Natural killer cell treated with Interleukin-12 subunit alpha and Interleukin-12 subunit beta and Interleukin-15 and Interleukin-18, amount 100 ng/mL, for 72 hours (primary cell): ENCODE measurements around the gene DPP10. TPM values are rescaled to one million over a fixed set of nuclear protein-coding genes. Genes with fewer than 3 reads are reported as not detected.

Experiments
- ATAC-seq, 2 donors: fragments of 150-1000 bp; cut with Tn5 transposase in 1 of 2; sonication (Bioruptor Pico), chemical (Tn5 transposase) in 1 of 2; 2 replicates each; pipeline ENCODE4 v1.10.0; 2021
- DNase-seq: peaks from one replicate; pipeline ENCODE4 v3.0.0; 2022; ENCODE audit warnings: low spot score
- H3K27ac Mint-ChIP-seq, 2 donors: 1 replicate in 1 of 2; 2 replicates in 1 of 2; pipeline ENCODE4 v1.8.0; 2022; ENCODE audit warnings: mixed read lengths in 2 of 2, mild to moderate bottlenecking in 1 of 2, moderate library complexity in 1 of 2
- H3K27me3 Mint-ChIP-seq, 2 donors: 1 replicate in 1 of 2; 2 replicates in 1 of 2; pipeline ENCODE4 v1.8.0; 2022; ENCODE audit warnings: mixed read lengths in 2 of 2
- H3K36me3 Mint-ChIP-seq: one replicate; pipeline ENCODE4 v1.8.0; 2022; ENCODE audit warnings: mixed read lengths
- H3K4me1 Mint-ChIP-seq, 2 donors: 1 replicate in 1 of 2; 2 replicates in 1 of 2; pipeline ENCODE4 v1.8.0; 2022; ENCODE audit warnings: low read depth in 2 of 2, mixed read lengths in 2 of 2, mild to moderate bottlenecking in 1 of 2
- H3K4me3 Mint-ChIP-seq: one replicate; pipeline ENCODE4 v1.8.0; 2022; ENCODE audit warnings: mixed read lengths
- H3K9me3 Mint-ChIP-seq: 2 replicates; pipeline ENCODE4 v1.8.0; 2022; ENCODE audit warnings: mixed read lengths
- total RNA-seq, 2 donors: library from RNA; stranded (reverse); gene quantifications; one replicate each; pipeline ENCODE4 v1.2.3, GENCODE V29; 2022

DPP10 gene
- total RNA-seq, 2 donors from 2014 or later: not detected

DNA sequence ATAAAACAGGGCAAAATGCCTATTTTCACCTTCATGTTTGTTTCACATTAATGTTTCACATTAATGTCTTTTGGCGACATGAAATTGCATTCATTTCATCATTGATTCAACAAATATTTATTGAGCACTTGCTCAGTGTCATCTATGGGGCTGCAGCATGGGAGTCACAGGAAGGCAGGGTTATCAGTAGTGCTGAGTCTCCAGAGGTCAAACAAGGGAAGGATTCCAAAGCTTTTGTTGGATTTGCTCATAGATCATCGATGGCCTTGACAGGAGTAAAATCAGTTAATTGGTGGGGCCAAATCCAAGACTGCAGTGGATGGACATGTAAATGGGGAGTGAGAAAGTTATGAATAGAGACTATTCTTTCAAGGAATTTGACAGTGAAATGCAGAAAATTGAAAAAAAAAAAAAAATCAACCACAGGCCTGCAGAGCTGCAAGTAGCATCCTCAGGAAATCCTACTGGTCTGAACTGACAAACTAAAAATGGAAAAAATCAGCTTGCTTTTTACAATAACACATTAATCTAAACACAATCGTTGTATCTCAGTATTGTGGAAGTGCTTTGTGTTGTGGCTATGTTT lies 1290.8 kb downstream of the DPP10 start:
- Mint-ChIP-seq H3K36me3 (peaks cover 19% of the 10 kb centered on the region), H3K27ac (no peak overlapping the region), H3K4me3 (no peak overlapping the region), H3K4me1 (no peaks in the 10 kb centered on the region), H3K9me3 (peaks cover 27% of the 10 kb centered on the region), H3K27me3 (no peaks in the 10 kb centered on the region)
- ATAC-seq (no peak), DNase-seq (no peak)

DNA sequence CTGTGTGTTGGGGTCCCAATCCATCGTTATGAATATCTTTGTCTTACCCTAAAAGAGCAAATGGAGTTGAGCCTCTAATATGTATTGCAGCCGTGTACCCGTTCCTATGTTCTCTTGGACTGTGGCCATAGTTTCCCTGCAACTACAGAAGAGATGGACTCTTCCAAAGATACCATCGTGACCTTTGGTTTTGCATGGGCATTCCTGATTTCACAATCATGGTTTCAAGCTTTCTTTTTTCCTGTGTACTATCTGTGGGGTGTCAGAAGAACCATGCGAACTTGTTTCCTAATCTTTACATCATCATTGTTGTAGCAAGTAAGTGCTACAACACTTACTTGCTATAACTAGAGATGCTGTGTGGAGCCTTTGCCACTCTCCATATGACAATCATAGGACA lies 1295.7 kb downstream of the DPP10 start:
- H3K27me3 Mint-ChIP-seq: no peaks in the 10 kb centered on the region
- no peaks in the 10 kb centered on the region for H3K4me1 Mint-ChIP-seq
- no peak overlapping the region for H3K4me3 Mint-ChIP-seq
- ATAC-seq (no peak), DNase-seq (no peak)
- peaks cover 11% of the 10 kb centered on the region for H3K36me3 Mint-ChIP-seq
- peaks cover 16% of the 10 kb centered on the region for H3K9me3 Mint-ChIP-seq
- H3K27ac Mint-ChIP-seq: no peak overlapping the region

DNA sequence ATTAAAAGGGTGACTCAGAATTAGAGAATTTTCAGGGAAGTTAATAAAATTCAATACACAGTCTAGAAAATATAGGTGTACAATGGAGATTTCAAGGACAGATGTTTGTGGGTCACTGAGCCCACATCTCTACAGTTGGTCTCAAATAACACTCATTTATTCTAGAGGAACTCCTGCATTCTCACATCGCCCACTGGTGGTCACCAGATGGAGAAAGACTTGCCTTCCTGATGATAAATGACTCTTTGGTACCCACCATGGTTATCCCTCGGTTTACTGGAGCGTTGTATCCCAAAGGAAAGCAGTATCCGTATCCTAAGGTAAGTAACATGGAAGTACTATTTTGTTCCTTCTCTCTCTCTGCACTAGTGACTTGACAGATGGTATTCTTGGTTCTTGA lies 1297.1 kb downstream of the DPP10 start:
- no peaks in the 10 kb centered on the region for H3K27me3 Mint-ChIP-seq
- H3K9me3 Mint-ChIP-seq: peaks cover 13% of the 10 kb centered on the region
- H3K27ac Mint-ChIP-seq: no peak overlapping the region
- no peak overlapping the region for H3K4me3 Mint-ChIP-seq
- H3K36me3 Mint-ChIP-seq: peaks cover 6% of the 10 kb centered on the region
- no peaks in the 10 kb centered on the region for H3K4me1 Mint-ChIP-seq
- no peak for ATAC-seq
- no peak for DNase-seq

DNA sequence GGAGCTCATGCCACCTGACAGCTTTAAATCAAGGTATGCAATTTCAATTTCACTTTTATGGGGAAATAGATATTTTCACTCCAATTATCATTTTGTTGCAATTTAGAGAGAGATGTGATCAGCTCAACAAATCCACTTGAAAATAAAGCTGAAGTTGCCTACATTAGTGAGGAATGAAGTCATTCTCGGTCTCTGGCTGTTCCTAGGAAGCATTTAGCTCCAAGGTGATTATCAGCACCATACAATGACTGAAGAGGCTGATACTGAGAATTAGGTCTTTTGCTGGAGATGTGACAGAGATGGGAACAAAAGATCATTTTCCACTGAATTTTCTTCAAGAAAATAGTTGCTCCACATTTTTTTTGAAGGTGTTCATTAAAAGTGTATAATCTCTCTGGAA lies 1303.7 kb downstream of the DPP10 start:
- no peaks in the 10 kb centered on the region for H3K36me3 Mint-ChIP-seq
- no peak overlapping the region for H3K27ac Mint-ChIP-seq
- peaks cover 4% of the 10 kb centered on the region for H3K9me3 Mint-ChIP-seq
- ATAC-seq: no peak
- H3K4me3 Mint-ChIP-seq: no peak overlapping the region
- H3K27me3 Mint-ChIP-seq: no peaks in the 10 kb centered on the region
- DNase-seq: no peak
- no peaks in the 10 kb centered on the region for H3K4me1 Mint-ChIP-seq

DNA sequence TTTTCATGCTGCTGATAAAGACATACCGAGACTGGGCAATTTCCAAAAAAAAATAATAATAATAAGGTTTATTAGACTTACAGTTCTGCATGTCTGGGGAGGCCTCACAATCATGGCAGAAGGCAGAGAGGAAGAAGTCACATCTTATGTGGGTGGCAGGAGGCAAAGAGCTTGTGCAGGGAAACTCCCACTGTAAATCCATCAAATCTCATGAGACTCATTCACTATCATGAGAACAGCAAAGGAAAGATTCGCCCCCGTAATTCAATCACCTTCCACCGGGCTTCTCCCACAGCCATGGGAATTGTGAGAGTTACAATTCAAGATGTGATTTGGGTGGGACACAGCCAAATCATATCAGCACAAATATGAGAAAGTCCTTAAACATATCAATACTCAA lies 1314.8 kb downstream of the DPP10 start:
- Mint-ChIP-seq H3K27ac (no peak overlapping the region), H3K4me3 (no peak overlapping the region), H3K27me3 (no peaks in the 10 kb centered on the region), H3K4me1 (no peaks in the 10 kb centered on the region), H3K9me3 (peaks cover 9% of the 10 kb centered on the region), H3K36me3 (no peaks in the 10 kb centered on the region)
- ATAC-seq (no peak), DNase-seq (no peak)

DNA sequence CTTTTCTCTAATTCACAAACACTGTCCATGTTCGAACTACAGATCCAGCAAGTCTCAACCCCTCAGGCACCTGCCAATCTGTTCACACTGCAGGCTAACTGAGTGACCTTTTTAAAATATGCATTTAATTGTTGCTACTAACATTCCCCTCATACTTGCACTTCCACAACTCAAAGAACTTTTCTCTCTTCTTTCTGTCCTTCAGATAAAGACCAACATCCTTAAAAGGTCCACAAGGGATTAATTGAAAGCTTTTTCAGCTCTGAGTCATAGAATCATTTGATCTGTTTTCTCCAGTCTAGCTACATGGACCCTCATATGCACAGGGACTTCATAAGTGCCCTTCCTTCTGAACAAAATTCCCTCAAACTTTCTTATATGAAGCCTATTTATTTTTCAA lies 1321.2 kb downstream of the DPP10 start:
- Mint-ChIP-seq H3K27ac (no peak overlapping the region), H3K9me3 (peaks cover 13% of the 10 kb centered on the region), H3K27me3 (no peaks in the 10 kb centered on the region), H3K36me3 (no peaks in the 10 kb centered on the region), H3K4me1 (no peaks in the 10 kb centered on the region), H3K4me3 (no peak overlapping the region)
- ATAC-seq (no peak), DNase-seq (no peak)

DNA sequence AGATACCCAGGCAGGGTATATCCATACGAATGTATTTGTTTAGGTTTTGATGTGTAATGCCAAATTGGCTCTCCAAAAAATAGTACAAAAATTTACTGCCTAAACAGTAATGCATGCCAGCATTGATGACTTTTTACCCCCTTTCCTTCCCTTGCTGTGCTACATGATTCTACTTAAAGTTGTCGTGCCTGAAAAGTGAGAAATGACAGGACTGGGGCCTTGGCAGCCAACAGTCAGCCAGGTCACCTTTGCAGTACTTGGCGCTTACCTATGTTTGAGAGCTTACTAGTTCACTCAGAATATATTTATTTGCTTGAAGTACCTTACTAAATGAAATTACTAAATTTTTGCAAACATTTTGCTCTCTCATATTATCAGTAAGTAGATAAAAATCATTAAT lies 1329.1 kb downstream of the DPP10 start:
- Mint-ChIP-seq H3K27me3 (no peaks in the 10 kb centered on the region), H3K4me1 (no peaks in the 10 kb centered on the region), H3K4me3 (no peak overlapping the region), H3K36me3 (no peaks in the 10 kb centered on the region), H3K9me3 (peaks cover 3% of the 10 kb centered on the region), H3K27ac (no peak overlapping the region)
- ATAC-seq: no peak
- no peak for DNase-seq

DNA sequence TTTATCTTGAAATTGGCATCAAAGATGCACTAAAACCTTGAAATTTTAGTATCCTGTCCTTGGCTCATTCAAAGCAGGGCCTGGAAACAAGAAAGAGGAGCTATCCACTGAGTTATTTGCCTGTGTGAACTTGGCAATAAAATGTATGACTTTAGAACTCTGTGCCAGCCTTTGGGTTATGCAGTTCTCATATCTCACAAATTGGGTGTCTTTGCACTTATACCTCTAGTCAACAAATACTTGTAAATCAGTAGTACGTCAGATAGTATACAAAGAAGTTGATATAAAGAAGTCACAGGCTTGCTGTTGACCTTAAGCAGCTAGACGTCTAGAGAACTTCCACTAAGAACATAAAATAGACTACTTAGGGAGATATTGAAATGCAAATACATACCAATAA lies 1331.9 kb downstream of the DPP10 start:
- no peak for ATAC-seq
- Mint-ChIP-seq H3K27ac (no peak overlapping the region), H3K9me3 (peaks cover 9% of the 10 kb centered on the region), H3K27me3 (no peaks in the 10 kb centered on the region), H3K36me3 (no peaks in the 10 kb centered on the region), H3K4me3 (no peak overlapping the region), H3K4me1 (no peaks in the 10 kb centered on the region)
- no peak for DNase-seq

DNA sequence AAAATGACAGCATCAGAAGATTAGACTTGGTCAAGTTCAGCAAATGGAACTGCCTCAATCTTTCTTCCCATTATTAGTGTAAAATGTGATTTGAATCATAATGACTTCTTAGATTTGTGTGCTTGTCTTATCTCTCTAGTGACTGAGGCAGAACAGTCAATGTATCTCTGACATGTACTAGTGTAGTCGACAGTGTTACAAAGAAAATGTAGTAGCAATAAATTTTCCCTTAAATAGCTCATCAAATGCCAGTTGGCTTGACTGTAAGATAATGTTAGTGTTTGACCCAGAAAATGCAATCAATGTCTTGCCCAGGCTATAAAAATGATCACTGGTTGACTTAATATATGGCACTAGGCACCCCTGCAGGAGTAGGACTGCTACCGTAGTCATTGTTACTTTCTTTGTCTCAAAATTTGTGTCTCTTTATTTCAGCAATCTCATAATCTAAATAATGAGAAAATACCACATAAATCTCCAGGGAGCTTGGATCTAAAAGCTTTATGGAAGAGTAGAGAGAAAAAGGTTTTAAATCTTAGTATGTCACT lies 1336.7 kb downstream of the DPP10 start:
- Mint-ChIP-seq H3K4me1 (no peaks in the 10 kb centered on the region), H3K27me3 (no peaks in the 10 kb centered on the region), H3K36me3 (no peaks in the 10 kb centered on the region), H3K4me3 (no peak overlapping the region), H3K27ac (no peak overlapping the region), H3K9me3 (peaks cover 7% of the 10 kb centered on the region)
- DNase-seq (no peak), ATAC-seq (no peak)

DNA sequence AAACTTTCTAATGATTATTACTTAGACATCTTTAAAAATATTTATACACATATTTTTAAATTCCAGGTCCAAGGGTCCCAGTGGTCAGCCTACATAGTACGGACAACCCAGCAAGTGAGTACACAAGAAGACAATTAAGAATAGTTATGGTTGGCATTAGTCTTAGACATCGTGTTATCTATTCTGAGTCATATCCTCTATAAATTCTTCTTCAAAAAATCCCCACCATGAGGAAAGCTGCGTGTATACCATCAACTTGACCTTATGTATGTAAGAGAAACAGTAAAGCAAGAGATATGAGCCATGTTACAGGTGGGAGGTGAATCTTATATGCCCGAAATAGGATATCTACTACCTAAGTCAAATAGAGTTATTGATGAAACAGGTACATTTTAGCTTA lies 1339.8 kb downstream of the DPP10 start:
- Mint-ChIP-seq H3K9me3 (peaks cover 18% of the 10 kb centered on the region), H3K4me3 (no peak overlapping the region), H3K27ac (no peak overlapping the region), H3K36me3 (peaks cover 10% of the 10 kb centered on the region), H3K27me3 (no peaks in the 10 kb centered on the region), H3K4me1 (no peaks in the 10 kb centered on the region)
- no peak for DNase-seq
- ATAC-seq: no peak

DNA sequence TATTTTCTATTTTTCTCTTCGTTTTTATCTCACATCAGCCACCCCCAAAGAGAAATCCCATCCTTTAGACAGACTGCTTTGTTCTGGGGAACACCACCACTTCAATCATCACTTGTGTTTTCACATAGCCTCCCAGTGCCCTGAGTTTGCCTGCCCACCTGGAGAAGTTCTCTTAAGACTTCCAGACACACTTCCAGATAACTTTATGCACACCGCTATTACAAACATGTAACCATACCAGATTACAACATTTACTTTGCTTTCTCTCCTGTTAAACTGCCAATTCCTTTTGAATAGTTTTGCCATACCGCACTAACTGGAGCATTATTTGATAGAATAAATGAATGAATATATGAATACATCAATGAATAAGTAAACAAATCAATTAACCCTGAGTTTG lies 1353.6 kb downstream of the DPP10 start:
- ATAC-seq (no peak), DNase-seq (no peak)
- Mint-ChIP-seq H3K9me3 (peaks cover 12% of the 10 kb centered on the region), H3K4me3 (no peak overlapping the region), H3K27me3 (no peaks in the 10 kb centered on the region), H3K4me1 (no peaks in the 10 kb centered on the region), H3K36me3 (peaks cover 7% of the 10 kb centered on the region), H3K27ac (no peak overlapping the region)

DNA sequence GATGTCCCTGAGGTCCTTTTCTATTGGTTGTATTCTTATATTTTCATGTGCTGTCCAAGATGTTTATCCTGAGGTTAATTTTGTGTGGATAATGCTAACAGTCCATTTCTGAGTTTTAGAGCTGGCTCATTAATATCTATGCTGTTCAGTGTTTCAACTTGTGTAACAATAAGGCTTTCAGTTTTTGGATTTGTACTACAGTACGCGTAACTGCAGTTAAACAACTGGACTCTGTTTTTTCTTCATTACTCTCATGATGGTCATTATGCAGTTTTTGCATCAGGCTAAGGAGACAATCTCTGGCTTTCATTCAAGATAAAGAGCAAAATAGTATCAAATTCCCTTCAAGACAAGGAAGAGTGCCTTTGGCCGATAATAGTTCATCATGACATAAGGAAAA lies 1364.8 kb downstream of the DPP10 start:
- no peak overlapping the region for H3K4me3 Mint-ChIP-seq
- H3K27me3 Mint-ChIP-seq: no peaks in the 10 kb centered on the region
- peaks cover 28% of the 10 kb centered on the region for H3K9me3 Mint-ChIP-seq
- no peak for DNase-seq
- H3K27ac Mint-ChIP-seq: no peak overlapping the region
- no peak for ATAC-seq
- peaks cover 23% of the 10 kb centered on the region for H3K36me3 Mint-ChIP-seq
- no peaks in the 10 kb centered on the region for H3K4me1 Mint-ChIP-seq

DNA sequence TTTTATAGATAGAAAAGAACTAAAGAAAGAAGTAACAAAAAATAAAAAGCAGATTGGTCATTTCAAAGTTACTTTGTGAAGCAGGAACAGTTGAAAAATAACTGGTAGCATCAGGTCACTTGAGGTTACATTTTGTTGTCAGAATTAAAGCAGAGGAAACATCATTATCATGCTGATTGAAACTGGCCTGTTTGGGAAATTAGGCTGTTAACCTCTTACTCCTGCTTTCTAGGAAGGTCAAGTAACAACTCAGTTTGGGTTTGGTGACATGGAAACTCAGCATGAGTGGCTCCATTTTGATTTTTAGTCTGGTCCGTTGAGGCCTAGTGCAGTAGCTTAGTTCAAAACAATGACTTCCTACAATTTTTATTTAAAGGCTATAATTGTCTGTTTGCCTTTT lies 1383.5 kb downstream of the DPP10 start:
- Mint-ChIP-seq H3K4me3 (no peak overlapping the region), H3K27ac (no peak overlapping the region), H3K9me3 (peaks cover 11% of the 10 kb centered on the region), H3K36me3 (peaks cover 4% of the 10 kb centered on the region), H3K4me1 (no peaks in the 10 kb centered on the region), H3K27me3 (no peaks in the 10 kb centered on the region)
- no peak for ATAC-seq
- no peak for DNase-seq

DNA sequence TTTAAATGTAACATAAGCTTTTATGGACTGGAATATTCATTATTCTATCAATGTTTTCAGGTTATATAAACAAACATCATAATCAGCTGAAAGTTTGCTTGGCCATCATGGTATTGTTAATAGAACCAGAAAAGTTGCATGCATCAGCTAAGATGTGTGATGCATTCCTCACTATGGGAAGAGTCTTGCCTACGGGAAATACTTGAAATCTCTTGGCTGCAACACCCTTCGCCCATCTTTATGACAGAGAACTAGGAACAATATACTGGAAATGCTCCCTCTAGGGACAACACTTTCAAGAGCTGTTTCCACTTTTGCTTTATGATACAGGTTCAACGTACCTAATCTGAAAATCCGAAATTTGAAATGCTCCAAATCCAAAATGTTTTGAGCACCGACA lies 1390.8 kb downstream of the DPP10 start:
- no peak for ATAC-seq
- Mint-ChIP-seq H3K27ac (no peak overlapping the region), H3K4me3 (no peak overlapping the region), H3K27me3 (no peaks in the 10 kb centered on the region), H3K36me3 (no peaks in the 10 kb centered on the region), H3K9me3 (peaks cover 12% of the 10 kb centered on the region), H3K4me1 (no peaks in the 10 kb centered on the region)
- no peak for DNase-seq

DNA sequence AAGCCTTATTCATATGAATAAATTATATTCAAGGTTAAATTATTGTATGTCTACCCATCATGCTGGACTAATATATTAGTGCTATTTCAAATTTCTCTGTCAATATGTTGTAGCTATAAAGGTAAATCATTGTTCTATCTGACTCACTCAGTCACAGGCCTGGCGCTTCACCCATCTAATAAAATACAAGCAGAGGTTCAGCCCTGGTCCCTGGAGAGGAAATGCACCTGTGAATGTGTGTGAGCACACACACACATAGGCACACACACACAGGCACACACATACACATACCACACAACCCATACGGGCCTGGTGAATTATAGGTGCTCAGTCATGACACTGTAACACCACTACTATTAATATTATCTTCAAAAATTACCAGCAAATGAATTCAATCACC lies 1396.1 kb downstream of the DPP10 start:
- Mint-ChIP-seq H3K4me3 (no peak overlapping the region), H3K9me3 (peaks cover 9% of the 10 kb centered on the region), H3K27me3 (no peaks in the 10 kb centered on the region), H3K36me3 (no peaks in the 10 kb centered on the region), H3K4me1 (no peaks in the 10 kb centered on the region), H3K27ac (no peak overlapping the region)
- ATAC-seq: no peak
- no peak for DNase-seq
